ENCODE data around the gene TADA1.
A peak's percentile ranks its signal among the peaks of the same experiment; 100 is the strongest.
"Not testable (repeated sequence)": the region's sequence is repeated elsewhere in the genome, so short reads cannot be mapped to it uniquely, and the experiment has no call there.

TADA1 gene

GRCh38 chr1:166840309-166841274 lies 35.5 kb downstream of the TADA1 start:
- DNase-seq: no peak

- peak; percentile 80 for DNase-seq
Observed at GRCh38 chr1:166839600-166840308, 36.3 kb downstream of the TADA1 start.

- peak; percentile 94 for DNase-seq
Observed at GRCh38 chr1:166838766-166839599, 37.1 kb downstream of the TADA1 start, which contains the start of gene POGK. POGK (plus strand) TSS chr1:166839475; CDS start chr1:166840957, 1,482 bp downstream.

GRCh38 chr1:166836733-166837132 lies 39.3 kb downstream of the TADA1 start:
- DNase-seq: no peak

- not testable (repeated sequence) for DNase-seq
Observed at GRCh38 chr1:166829762-166830161, 46.3 kb downstream of the TADA1 start.

DNA sequence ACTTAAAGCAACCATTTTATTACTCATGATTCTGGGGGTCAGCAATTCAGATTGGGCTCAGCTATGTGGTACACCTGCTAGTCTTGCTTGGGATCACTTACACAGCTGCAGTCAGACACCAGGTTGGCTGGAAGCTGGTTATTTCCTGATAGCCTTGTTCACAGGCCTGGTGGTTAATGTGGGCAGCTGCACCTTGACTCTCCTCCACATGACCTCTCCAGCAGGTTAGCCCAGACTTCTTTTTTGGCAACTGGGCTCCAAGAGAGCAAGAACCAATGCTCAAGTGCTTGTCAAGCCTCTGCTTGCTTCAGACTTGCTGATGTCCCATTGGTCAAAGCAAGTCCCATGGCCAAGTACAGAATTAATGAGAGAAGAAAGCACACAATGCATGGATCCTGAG lies 48.6 kb downstream of the TADA1 start:
- no peak for DNase-seq

- DNase-seq: no peak
Observed at GRCh38 chr1:166822385-166822784, 53.7 kb downstream of the TADA1 start.

DNA sequence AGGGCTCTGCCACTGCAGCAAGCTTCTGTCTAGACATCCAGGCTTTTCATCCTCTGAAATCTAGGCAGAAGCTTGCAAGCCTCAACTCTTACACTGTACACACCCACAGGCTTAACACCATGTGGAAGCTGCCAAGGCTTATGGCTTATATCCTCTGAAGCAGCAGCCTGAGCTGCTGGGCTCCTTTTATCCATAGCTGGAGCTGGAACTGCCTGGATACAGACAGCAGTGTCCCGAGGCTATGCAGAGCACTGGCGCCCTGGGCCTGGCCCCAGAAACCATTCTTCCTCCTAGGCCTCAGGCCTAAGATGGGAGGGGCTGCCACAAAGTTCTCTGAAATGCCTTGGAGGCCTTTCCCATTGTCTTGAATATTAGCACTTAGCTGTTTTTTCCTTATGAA lies 56.1 kb downstream of the TADA1 start:
- no peak for DNase-seq

- DNase-seq: no peak
Observed at GRCh38 chr1:166814611-166815010, 61.5 kb downstream of the TADA1 start.

DNA sequence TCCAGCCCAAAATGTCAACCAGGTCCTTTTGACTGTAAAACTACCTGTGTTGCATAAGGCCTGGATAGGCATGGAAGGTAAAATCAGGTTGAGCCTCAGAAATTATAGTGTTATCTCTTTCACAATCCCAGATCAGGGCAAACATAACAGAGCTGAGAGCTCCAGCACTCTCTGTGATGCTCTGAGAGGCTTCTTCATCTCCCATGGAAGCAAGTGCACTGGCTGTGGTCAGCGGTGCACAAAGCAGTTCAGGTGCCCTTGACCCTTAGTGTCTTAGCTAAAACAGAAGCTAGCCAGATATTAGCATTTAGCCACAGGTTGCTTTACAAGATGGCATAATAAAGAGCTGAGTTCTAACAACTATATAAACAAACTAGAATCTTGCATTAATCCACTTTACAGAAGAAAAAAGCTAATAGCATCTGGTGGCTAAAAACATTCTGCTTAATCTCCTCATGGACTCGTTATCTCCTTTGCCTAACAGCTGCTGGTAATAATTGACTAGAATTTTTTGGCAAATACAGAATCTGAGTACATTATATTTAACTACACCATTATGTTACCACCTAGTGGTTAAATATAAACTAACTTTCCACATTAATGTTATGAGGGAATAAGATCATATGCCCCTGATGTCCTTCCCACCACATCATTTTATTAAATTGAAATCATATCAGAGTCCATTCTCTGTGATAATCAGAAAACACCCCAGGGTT lies 62.4 kb downstream of the TADA1 start:
- DNase-seq: no peak

GRCh38 chr1:166811691-166812090 lies 64.4 kb downstream of the TADA1 start:
- DNase-seq: no peak

- no peak for DNase-seq
Observed at GRCh38 chr1:166808952-166809351, 67.1 kb downstream of the TADA1 start.

All from NCI-H526 treated with DMSO at 0.1 percent for 48 hours (cell line).